ENCODE results near the gene CARD8. TPM values are rescaled to one million over a fixed set of nuclear protein-coding genes. Genes with fewer than 3 reads are reported as not detected.

Gene CARD8, protein sequence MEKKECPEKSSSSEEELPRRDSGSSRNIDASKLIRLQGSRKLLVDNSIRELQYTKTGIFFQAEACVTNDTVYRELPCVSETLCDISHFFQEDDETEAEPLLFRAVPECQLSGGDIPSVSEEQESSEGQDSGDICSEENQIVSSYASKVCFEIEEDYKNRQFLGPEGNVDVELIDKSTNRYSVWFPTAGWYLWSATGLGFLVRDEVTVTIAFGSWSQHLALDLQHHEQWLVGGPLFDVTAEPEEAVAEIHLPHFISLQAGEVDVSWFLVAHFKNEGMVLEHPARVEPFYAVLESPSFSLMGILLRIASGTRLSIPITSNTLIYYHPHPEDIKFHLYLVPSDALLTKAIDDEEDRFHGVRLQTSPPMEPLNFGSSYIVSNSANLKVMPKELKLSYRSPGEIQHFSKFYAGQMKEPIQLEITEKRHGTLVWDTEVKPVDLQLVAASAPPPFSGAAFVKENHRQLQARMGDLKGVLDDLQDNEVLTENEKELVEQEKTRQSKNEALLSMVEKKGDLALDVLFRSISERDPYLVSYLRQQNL
- total RNA-seq: 10.7 and 14.9 TPM in 2 replicates

DNA sequence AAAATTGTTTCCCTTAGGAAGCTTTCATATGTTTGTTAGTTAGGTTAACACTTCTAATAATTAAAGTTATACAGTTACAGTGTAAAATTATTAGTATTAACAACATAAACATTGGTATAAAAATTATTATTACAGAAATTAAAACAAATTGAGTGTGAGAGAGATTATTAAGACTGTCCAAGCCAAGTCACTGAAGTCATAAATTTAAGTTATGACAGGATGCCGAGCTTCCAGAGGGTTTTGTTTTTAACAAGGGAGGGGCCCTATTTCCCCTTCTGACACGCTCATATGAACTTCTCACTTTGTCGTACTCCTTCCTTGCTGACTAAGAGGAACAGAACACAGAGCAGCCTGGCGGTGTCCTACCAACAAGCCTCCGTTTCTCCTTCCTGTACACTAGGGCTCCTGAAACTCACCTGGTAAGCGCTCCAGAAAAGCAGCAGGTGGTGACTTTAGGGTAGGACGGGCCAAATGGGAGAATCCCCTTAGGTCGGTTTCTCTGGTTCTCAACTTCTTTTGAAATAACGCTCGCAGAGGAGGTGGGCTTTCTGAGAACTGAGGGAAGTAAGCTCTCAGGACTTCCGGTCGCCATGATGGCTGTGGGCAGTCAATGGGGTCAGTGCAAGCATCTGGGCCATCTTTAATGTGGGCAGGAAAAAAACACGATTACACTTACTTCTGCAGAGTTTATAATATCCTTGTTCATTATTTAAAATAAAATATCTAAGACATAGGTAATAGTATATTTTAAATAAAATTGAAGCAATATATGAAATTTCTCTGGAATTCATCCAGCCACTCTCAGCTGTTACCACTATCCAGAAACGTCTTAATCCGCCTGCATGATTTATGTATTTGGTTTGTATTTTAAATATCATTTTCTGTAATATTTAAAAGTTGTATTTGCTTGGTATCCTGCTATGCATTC lies at the start of gene CARD8:
Gene CARD8, minus strand, starts transcription at position 537 of the 928 bp plus-strand sequence. CDS start 14,892 bp downstream, outside the sequence.

DNA sequence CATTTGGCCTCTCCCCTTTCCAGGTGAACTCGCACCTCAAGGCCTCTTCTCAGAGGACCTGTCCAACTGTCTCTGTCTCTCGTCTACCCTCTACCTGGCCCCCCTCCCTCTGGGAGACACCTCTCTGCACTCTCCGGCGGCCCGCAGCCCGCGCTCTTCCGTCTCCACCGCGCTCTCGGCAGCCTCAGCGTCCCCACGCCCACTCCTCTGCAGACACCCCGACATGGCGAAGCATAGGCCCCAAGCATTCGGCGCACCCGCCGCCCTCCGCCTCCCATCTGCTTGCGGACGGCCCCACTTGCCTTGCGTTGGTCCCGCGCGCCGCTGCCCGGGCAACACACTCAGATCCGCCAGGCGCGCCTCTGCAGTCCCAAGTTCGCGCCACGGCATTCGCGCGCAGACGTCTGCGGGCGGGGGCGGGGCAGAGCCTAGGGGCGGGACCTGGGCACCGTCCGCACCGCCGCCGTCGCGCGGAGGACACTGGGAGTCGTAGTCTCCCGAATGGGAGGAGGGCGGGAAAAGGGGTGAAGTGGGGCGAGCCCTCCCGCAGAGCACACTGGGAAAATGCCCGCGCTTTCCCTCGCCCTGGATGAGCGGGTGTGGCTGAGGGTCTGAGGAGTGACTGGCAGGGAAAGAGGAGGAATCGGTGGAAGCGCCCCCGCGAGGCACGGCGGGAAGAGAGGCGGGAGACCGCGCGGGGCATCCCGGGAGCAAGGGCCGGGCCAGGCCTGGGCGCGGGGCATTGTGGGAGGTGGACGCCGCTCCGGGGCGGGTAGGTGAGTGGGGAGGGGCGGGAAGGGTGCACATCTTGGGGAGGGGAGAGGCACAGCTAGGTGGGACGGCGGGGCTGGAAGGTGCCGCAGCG lies 85.5 kb downstream of the CARD8 start, which contains the start of the genes LIG1 and ZSWIM9:
Gene LIG1, minus strand, starts transcription at position 406 of the 865 bp plus-strand sequence. CDS start 4,778 bp downstream, outside the sequence.
Gene ZSWIM9, plus strand, starts transcription at position 742 of the 865 bp plus-strand sequence. CDS start 1,123 bp downstream, outside the sequence.

Other genes with a start within 250 kb of the CARD8 start
- gene CABP5, start 211.8 kb downstream of the CARD8 start, total RNA-seq: not detected in 2 replicates
- 1.8 and 2.2 TPM in 2 replicates for gene PLA2G4C, start 145.1 kb downstream of the CARD8 start, total RNA-seq
- gene LIG1, start 85.6 kb downstream of the CARD8 start, total RNA-seq: 34.9 and 51.2 TPM in 2 replicates
- 1.1 and 1.8 TPM in 2 replicates for gene ZSWIM9, start 85.2 kb downstream of the CARD8 start, total RNA-seq
- gene ZNF114, start 14.2 kb upstream of the CARD8 start, total RNA-seq: under 0.01 and 0.39 TPM in 2 replicates
- 345 and 381 TPM in 2 replicates for gene EMP3, start 69.6 kb upstream of the CARD8 start, total RNA-seq
- 5.1 and 5.7 TPM in 2 replicates for gene TMEM143, start 108.0 kb upstream of the CARD8 start, total RNA-seq
- not detected in 2 replicates for gene SYNGR4, start 108.5 kb upstream of the CARD8 start, total RNA-seq
- 84.9 and 89.1 TPM in 2 replicates for gene KDELR1, start 135.6 kb upstream of the CARD8 start, total RNA-seq
- gene GRIN2D, start 137.8 kb upstream of the CARD8 start, total RNA-seq: 0.37 and 0.78 TPM in 2 replicates
- 32.7 and 53.6 TPM in 2 replicates for gene GRWD1, start 190.1 kb upstream of the CARD8 start, total RNA-seq
- 0.37 and 0.59 TPM in 2 replicates for gene KCNJ14, start 199.7 kb upstream of the CARD8 start, total RNA-seq
- gene CYTH2, start 213.5 kb upstream of the CARD8 start, total RNA-seq: 31.7 and 34.5 TPM in 2 replicates